HCT116 (cell line): ENCODE results near the gene PGPEP1. TPM values are rescaled to one million over a fixed set of nuclear protein-coding genes. Genes with fewer than 3 reads are reported as not detected.

Experiments used
- ATAC-seq: fragments of 200-7000 bp; cut with Tn5 transposase; 2 replicates; pipeline ENCODE4 v1.9.1; 2020; ENCODE audit warnings: mild to moderate bottlenecking, moderate library complexity
- BruUV-seq: library from RNA; stranded (reverse); fragments of 400-500 nt; replicated peaks from 2 replicates; lab custom pipeline; 2021; lab: Mats Ljungman, UMichigan
- CTCF ChIA-PET: fragments of 300-600 bp; sonication (Branson Sonifier 250); formaldehyde crosslinking; loops from one replicate; lab custom pipeline; 2021; ENCODE audit warnings: antibody characterized with exemption; lab: Charles Lee
- POLR2A ChIA-PET: fragments of 300-600, 350-600 bp; sonication (Branson Sonifier 250); formaldehyde crosslinking; loops from one replicate; lab custom pipeline; 2021; ENCODE audit warnings: antibody characterized with exemption; lab: Charles Lee
- RAD21 ChIA-PET, 2 experiments: fragments of 300-600 bp; sonication (Branson Sonifier 250); formaldehyde crosslinking; loops; one replicate each; lab custom pipeline; 2023; ENCODE audit warnings: low total read pairs in 2 of 2; ENCODE audit not compliant: uncharacterized antibody in 2 of 2, unreplicated experiment in 2 of 2, low non-redundant PET in 1 of 2; lab: Charles Lee
- DNase-seq: peaks from one replicate; pipeline ENCODE4 v3.0.0-alpha.2; 2010; ENCODE audit warnings: low read depth, low spot score
- H2AFZ ChIP-seq: fragments of 200-600 bp; shearing (Covaris generic), sonication (generic); 2 replicates; pipeline ENCODE4 v1.6.1; 2017; ENCODE audit warnings: low read depth, mixed run types, mixed read lengths, antibody characterized with exemption, low read length; ENCODE audit not compliant: poor library complexity, severe bottlenecking
- H3K27ac ChIP-seq: 2 replicates; pipeline ENCODE4 v1.5.1; 2012; ENCODE audit warnings: low read depth, low read length
- H3K27me3 ChIP-seq: fragments of 200-600 bp; sonication (generic); 2 replicates; pipeline ENCODE4 v1.6.1; 2016; ENCODE audit warnings: mixed run types, low read length, mixed read lengths; ENCODE audit not compliant: insufficient read depth
- H3K36me3 ChIP-seq, 2 experiments: fragments of 200-500 bp in 1 of 2; fragments of 200-600 bp in 1 of 2; sonication (Bioruptor generic) in 1 of 2; sonication (generic) in 1 of 2; 2 replicates each; pipeline versions ENCODE4 v1.5.1 to v1.6.1; 2014 to 2016; ENCODE audit warnings: low read length in 2 of 2, inconsistent platforms in 1 of 2, mixed read lengths in 1 of 2, mixed run types in 1 of 2; ENCODE audit not compliant: insufficient read depth in 2 of 2, control insufficient read depth in 1 of 2
- H3K4me1 ChIP-seq, 2 experiments: fragments of 200-600 bp in 1 of 2; sonication (generic) in 1 of 2; 2 replicates each; pipeline versions ENCODE4 v1.5.1 to v1.6.1; 2012 to 2017; ENCODE audit warnings: low read length in 2 of 2, inconsistent platforms in 1 of 2, mild to moderate bottlenecking in 1 of 2, mixed read lengths in 1 of 2, mixed run types in 1 of 2, moderate library complexity in 1 of 2; ENCODE audit not compliant: insufficient read depth in 2 of 2, control insufficient read depth in 1 of 2
- H3K4me2 ChIP-seq: fragments of 200-600 bp; sonication (generic); 2 replicates; pipeline ENCODE4 v1.6.1; 2017; ENCODE audit warnings: mixed run types, low read length, mixed read lengths
- H3K4me3 ChIP-seq, 2 experiments: fragments of 200-600 bp in 1 of 2; sonication (generic) in 1 of 2; replicated peaks in 1 of 2; 2 replicates each; pipeline ENCODE4 v1.5.1; 2011 to 2016; ENCODE audit warnings: low read length in 2 of 2, control low read depth in 1 of 2, low read depth in 1 of 2, mild to moderate bottlenecking in 1 of 2, mixed read lengths in 1 of 2, mixed run types in 1 of 2
- H3K79me2 ChIP-seq: fragments of 200-600 bp; sonication (generic); 2 replicates; pipeline ENCODE4 v1.6.1; 2017; ENCODE audit warnings: mild to moderate bottlenecking, mixed run types, low read length, moderate library complexity, mixed read lengths; ENCODE audit not compliant: insufficient read depth
- H3K9ac ChIP-seq: fragments of 200-600 bp; sonication (generic); 2 replicates; pipeline ENCODE4 v1.6.1; 2016; ENCODE audit warnings: low read length, mixed read lengths
- H3K9me2 ChIP-seq: fragments of 200-600 bp; sonication (generic), shearing (Covaris generic); 2 replicates; pipeline ENCODE4 v1.6.1; 2017; ENCODE audit warnings: mixed run types, mild to moderate bottlenecking, moderate library complexity; ENCODE audit not compliant: insufficient read depth
- H3K9me3 ChIP-seq, 2 experiments: fragments of 200-500 bp in 1 of 2; fragments of 200-600 bp in 1 of 2; sonication (Bioruptor generic) in 1 of 2; sonication (generic) in 1 of 2; 2 replicates each; pipeline ENCODE4 v1.6.1; 2014 to 2017; ENCODE audit warnings: low read length in 2 of 2, mixed read lengths in 2 of 2, inconsistent platforms in 1 of 2, low read depth in 1 of 2, mild to moderate bottlenecking in 1 of 2, mixed run types in 1 of 2, moderate library complexity in 1 of 2; ENCODE audit not compliant: control insufficient read depth in 1 of 2, insufficient read depth in 1 of 2
- H4K20me1 ChIP-seq: fragments of 200-600 bp; sonication (generic), shearing (Covaris generic); 2 replicates; pipeline ENCODE4 v1.6.1; 2017; ENCODE audit warnings: mixed run types, mild to moderate bottlenecking, moderate library complexity; ENCODE audit not compliant: insufficient read depth
- CEBPB ChIP-seq: IDR thresholded peaks from 2 replicates; pipeline ENCODE4 v1.6.1; 2012; ENCODE audit warnings: low read depth
- CTCF ChIP-seq, 3 experiments: fragments of 200-600 bp in 1 of 3; sonication (generic) in 1 of 3; IDR thresholded peaks in 2 of 3; conservative IDR thresholded peaks in 1 of 3; 2 replicates each; pipeline ENCODE4 v1.5.1; 2012 to 2017; ENCODE audit warnings: low read depth in 2 of 3, low read length in 2 of 3, antibody characterized with exemption in 1 of 3, borderline replicate concordance in 1 of 3, control low read depth in 1 of 3, mild to moderate bottlenecking in 1 of 3, mixed read lengths in 1 of 3, mixed run types in 1 of 3, moderate library complexity in 1 of 3; ENCODE audit not compliant: insufficient read depth in 1 of 3
- EGR1 ChIP-seq: IDR thresholded peaks from 2 replicates; pipeline ENCODE4 v1.6.1; 2012; ENCODE audit warnings: low read depth
- ELF1 ChIP-seq: IDR thresholded peaks from 2 replicates; pipeline ENCODE4 v1.6.1; 2012; ENCODE audit warnings: low read depth, borderline replicate concordance
- EZH2 ChIP-seq: fragments of 200-600 bp; sonication (generic); IDR thresholded peaks from 2 replicates; pipeline ENCODE4 v1.6.1; 2017; ENCODE audit warnings: antibody characterized with exemption, mixed run types
- EZH2phosphoT487 ChIP-seq: fragments of 200-600 bp; IDR thresholded peaks from 2 replicates; pipeline ENCODE4 v1.6.1; 2018; ENCODE audit warnings: antibody characterized with exemption, borderline replicate concordance
- FOSL1 ChIP-seq: IDR thresholded peaks from 2 replicates; pipeline ENCODE4 v1.6.1; 2012; ENCODE audit warnings: low read depth
- MAX ChIP-seq: IDR thresholded peaks from 2 replicates; pipeline ENCODE4 v1.6.1; 2012
- POLR2A ChIP-seq: IDR thresholded peaks from 2 replicates; pipeline ENCODE4 v1.7.0; 2011; ENCODE audit warnings: borderline replicate concordance; ENCODE audit not compliant: insufficient read depth, insufficient read length; ENCODE audit errors: extremely low read depth
- RAD21 ChIP-seq: IDR thresholded peaks from 2 replicates; pipeline ENCODE4 v1.6.1; 2012; ENCODE audit warnings: low read depth, mild to moderate bottlenecking
- REST ChIP-seq: IDR thresholded peaks from 2 replicates; pipeline ENCODE4 v1.6.1; 2012; ENCODE audit warnings: low read depth
- SIN3A ChIP-seq: IDR thresholded peaks from 2 replicates; pipeline ENCODE4 v1.6.1; 2012; ENCODE audit warnings: low read depth
- SRF ChIP-seq: IDR thresholded peaks from 2 replicates; pipeline ENCODE4 v1.6.1; 2012; ENCODE audit warnings: low read depth
- TCF7L2 ChIP-seq: IDR thresholded peaks from 2 replicates; pipeline ENCODE4 v1.7.0; 2011; ENCODE audit warnings: borderline replicate concordance, inconsistent platforms; ENCODE audit not compliant: insufficient read depth, insufficient read length; ENCODE audit errors: extremely low read depth
- ZFX ChIP-seq: fragments of 450-650 bp; IDR thresholded peaks from 2 replicates; pipeline ENCODE4 v1.6.1; 2017
- ZNF274 ChIP-seq: fragments of 200-500 bp; sonication (Bioruptor generic); IDR thresholded peaks from 2 replicates; pipeline ENCODE4 v1.6.1; 2014; ENCODE audit warnings: mild to moderate bottlenecking, low read depth, low read length, inconsistent platforms
- intact Hi-C: fragments of 100-400 bp; cut with micrococcal nuclease; formaldehyde crosslinking; loops from 2 replicates; pipeline ENCODE4 v1.10.0; 2022
- total RNA-seq: library from RNA; stranded (reverse); gene quantifications from one replicate; pipeline ENCODE4 v1.2.1, GENCODE V29; 2021; ENCODE audit not compliant: unreplicated experiment

The PGPEP1 gene
- total RNA-seq, 1 experiment from 2014 or later, result 30.9 TPM

- TF ChIP-seq ZNF274 (no peak), RAD21 (no peak), MAX (no peak), FOSL1 (no peak), SRF (no peak), TCF7L2 (no peak)
Measured at GRCh38 chr19:18397242-18398202, 57.1 kb downstream of the PGPEP1 start, which contains the start of gene LRRC25 (continued).

GRCh38 chr19:18399008-18399407, 58.6 kb downstream of the PGPEP1 start:
- ChIA-PET RAD21 (no interaction called here), CTCF (no interaction called here), POLR2A (interaction anchor here (0.8 to 2.4 kb wide), 3 partner anchors 9 to 13 kb away, joined by 4 to 10 read pairs (median 5); partner anchors contain the start of gene GDF15)
- H4K20me1 ChIP-seq, result no peaks in the 10 kb centered on the region
- BruUV-seq, result no TSS peak
- H3K9me2 ChIP-seq, result no peaks in the 10 kb centered on the region
- no peak overlapping the region for H3K4me3 ChIP-seq
- TF ChIP-seq ELF1, result no peak
- TF ChIP-seq FOSL1, result no peak
- no peak for TF ChIP-seq TCF7L2
- no peak for TF ChIP-seq EZH2
- no peak for TF ChIP-seq EZH2phosphoT487
- no peak for TF ChIP-seq SIN3A
- TF ChIP-seq SRF, result no peak
- TF ChIP-seq CTCF (IDR thresholded peaks at IDR 0.05 in 2 of 3, conservative IDR thresholded peaks at IDR 0.05 in 1 of 3; ENCODE audit: borderline replicate concordance in 1 of 3, insufficient read depth in 1 of 3, low read depth in 2 of 3, low read length in 2 of 3), result no peak
- TF ChIP-seq CEBPB, result no peak
- no peak for TF ChIP-seq ZNF274
- TF ChIP-seq RAD21, result no peak
- no peak for TF ChIP-seq REST
- no peak for TF ChIP-seq EGR1
- no peak for TF ChIP-seq POLR2A
- no peak for TF ChIP-seq ZFX
- H2AFZ ChIP-seq, result no peak overlapping the region
- no peaks in the 10 kb centered on the region for H3K36me3 ChIP-seq
- H3K27ac ChIP-seq, result no peak overlapping the region
- H3K27me3 ChIP-seq, result no peaks in the 10 kb centered on the region
- peaks cover 9 to 22% of the 10 kb centered on the region in 2 experiments for H3K4me1 ChIP-seq
- DNase-seq, result no peak
- intact Hi-C loops, result no loop called here
- no peak overlapping the region for H3K9ac ChIP-seq
- ATAC-seq, result no peak
- no peak overlapping the region for H3K4me2 ChIP-seq
- H3K79me2 ChIP-seq, result no peaks in the 10 kb centered on the region
- no peaks in the 10 kb centered on the region for H3K9me3 ChIP-seq
